HL-60 (cell line): Measurements from ENCODE around the gene TRNP1.

ENCODE experiments used
- DNase-seq, 2 experiments: peaks; one replicate each; pipeline ENCODE4 v3.0.0-alpha.2; 2010 to 2020; ENCODE audit warnings: low read depth in 1 of 2, low spot score in 1 of 2
- H3K27ac ChIP-seq: fragments of 250-450 bp; sonication (Bioruptor Pico); replicated peaks from 2 replicates; pipeline ENCODE4 v1.5.1; 2020; ENCODE audit warnings: mild to moderate bottlenecking, moderate library complexity
- H3K27me3 ChIP-seq: fragments of 250-450 bp; sonication (Bioruptor Pico); 2 replicates; pipeline ENCODE4 v1.5.1; 2021; ENCODE audit warnings: mild to moderate bottlenecking, moderate library complexity; ENCODE audit not compliant: insufficient read depth, poor library complexity, severe bottlenecking
- H3K4me3 ChIP-seq: replicated peaks from 2 replicates; pipeline ENCODE4 v1.5.1; 2011; ENCODE audit warnings: mild to moderate bottlenecking, control low read depth, low read length; ENCODE audit not compliant: insufficient read depth
- CTCF ChIP-seq: IDR thresholded peaks from one replicate; pipeline ENCODE4 v1.5.1; 2011; ENCODE audit warnings: low read length, control low read depth, inconsistent platforms; ENCODE audit not compliant: insufficient read depth
- GABPA ChIP-seq: IDR thresholded peaks from 2 replicates; pipeline ENCODE4 v1.6.1; 2012; ENCODE audit warnings: low read depth
- POLR2AphosphoS5 ChIP-seq: IDR thresholded peaks from 2 replicates; pipeline ENCODE4 v1.6.1; 2012; ENCODE audit warnings: low read depth
- REST ChIP-seq: IDR thresholded peaks from 2 replicates; pipeline ENCODE4 v1.6.1; 2012; ENCODE audit warnings: low read depth; ENCODE audit not compliant: insufficient replicate concordance
- SPI1 ChIP-seq: IDR thresholded peaks from 2 replicates; pipeline ENCODE4 v1.6.1; 2012; ENCODE audit warnings: low read depth, mild to moderate bottlenecking, borderline replicate concordance

The TRNP1 gene

GRCh38 chr1:26996665-26997064, 3.2 kb downstream of the TRNP1 start:
- Histone ChIP-seq H3K27me3 (peaks cover 26% of the 10 kb centered on the region), H3K4me3 (no peak overlapping the region), H3K27ac (no peak overlapping the region)
- TF ChIP-seq CTCF (no peak), SPI1 (no peak), GABPA (no peak), REST (no peak), POLR2AphosphoS5 (no peak)
- no peak for DNase-seq

GRCh38 chr1:26998429-26999300, 5.2 kb downstream of the TRNP1 start:
- H3K27me3 ChIP-seq: peaks cover 13% of the 10 kb centered on the region
- TF ChIP-seq SPI1 (no peak), CTCF (no peak), POLR2AphosphoS5 (no peak), GABPA (no peak), REST (no peak)
- H3K27ac ChIP-seq: no peak overlapping the region
- DNase-seq: no peak
- H3K4me3 ChIP-seq: no peak overlapping the region

GRCh38 chr1:26999440-26999987, 6.0 kb downstream of the TRNP1 start:
- DNase-seq: no peak
- H3K27me3 ChIP-seq: peaks cover 10% of the 10 kb centered on the region
- TF ChIP-seq REST (no peak), POLR2AphosphoS5 (no peak), GABPA (no peak), CTCF (no peak), SPI1 (no peak)
- no peak overlapping the region for H3K4me3 ChIP-seq
- no peak overlapping the region for H3K27ac ChIP-seq
